ENCODE data around the gene OXER1. TPM values are rescaled to one million over a fixed set of nuclear protein-coding genes. Genes with fewer than 3 reads are reported as not detected.

OXER1 gene
- total RNA-seq, 4 donors from 2014 or later, result 0.56 TPM; not detected in 3

GRCh38 chr2:42757981-42758740 is 5.8 kb downstream of the OXER1 start:
- Histone ChIP-seq H3K9me3 (no peaks in the 10 kb centered on the region), H3K36me3 (no peaks in the 10 kb centered on the region), H3K4me1 (peaks cover 27% of the 10 kb centered on the region in 2 donors), H3K27ac (no peak overlapping the region), H3K27me3 (no peaks in the 10 kb centered on the region), H3K4me3 (no peak overlapping the region)
- ATAC-seq (no peak), DNase-seq (no peak)
- TF ChIP-seq CTCF (IDR thresholded peaks at IDR 0.05 in 4 of 5, conservative IDR thresholded peaks at IDR 0.05 in 1 of 5) (no peak), POLR2A (IDR thresholded peaks at IDR 0.05) (no peak)
- intact Hi-C loops (cut with DNase I; ENCODE audit: low total_unique reads) (loop anchor here (10.0 kb wide), 1 partner anchor 683 kb away; no protein-coding TSS in a partner anchor), in situ Hi-C loops (cut with MboI; ENCODE audit: low sequenced_read_pairs in 4 of 4) (no loop called here)

- intact Hi-C loops (cut with DNase I; ENCODE audit: low total_unique reads), result loop anchor here (10.0 kb wide), 1 partner anchor 682 kb away; no protein-coding TSS in a partner anchor
- no peaks in the 10 kb centered on the region for H3K9me3 ChIP-seq
- TF ChIP-seq POLR2A (IDR thresholded peaks at IDR 0.05) (no peak), CTCF (IDR thresholded peaks at IDR 0.05 in 4 of 5, conservative IDR thresholded peaks at IDR 0.05 in 1 of 5) (no peak)
- in situ Hi-C loops (cut with MboI; ENCODE audit: low sequenced_read_pairs in 4 of 4), result no loop called here
- no peaks in the 10 kb centered on the region for H3K27me3 ChIP-seq
- DNase-seq (no peak), ATAC-seq (no peak)
- H3K36me3 ChIP-seq, result no peaks in the 10 kb centered on the region
- H3K4me3 ChIP-seq, result no peak overlapping the region
- peaks cover 30 to 32% of the 10 kb centered on the region in 2 donors for H3K4me1 ChIP-seq
- H3K27ac ChIP-seq, result no peak overlapping the region
These were observed 6.9 kb downstream of the OXER1 start for GRCh38 chr2:42756966-42757513.

- Histone ChIP-seq H3K36me3 (no peaks in the 10 kb centered on the region), H3K27me3 (no peaks in the 10 kb centered on the region), H3K9me3 (no peaks in the 10 kb centered on the region), H3K4me3 (no peak overlapping the region), H3K27ac (peak overlapping the region in 2 of 4 donors; percentile 88 to 93), H3K4me1 (peaks cover 30 to 32% of the 10 kb centered on the region in 2 donors)
- no peak for ATAC-seq
- intact Hi-C loops (cut with DNase I; ENCODE audit: low total_unique reads), result loop anchor here (10.0 kb wide), 1 partner anchor 681 kb away; no protein-coding TSS in a partner anchor
- in situ Hi-C loops (cut with MboI; ENCODE audit: low sequenced_read_pairs in 4 of 4), result no loop called here
- no peak for DNase-seq
- TF ChIP-seq CTCF (IDR thresholded peaks at IDR 0.05 in 4 of 5, conservative IDR thresholded peaks at IDR 0.05 in 1 of 5) (no peak), POLR2A (IDR thresholded peaks at IDR 0.05) (no peak)
These were observed 7.7 kb downstream of the OXER1 start for GRCh38 chr2:42756150-42756775.

- Histone ChIP-seq H3K27me3 (no peaks in the 10 kb centered on the region), H3K4me3 (no peak overlapping the region), H3K9me3 (no peaks in the 10 kb centered on the region), H3K27ac (peak overlapping the region; percentile 88 to 93 (median 91)), H3K36me3 (no peaks in the 10 kb centered on the region), H3K4me1 (peaks cover 30 to 32% of the 10 kb centered on the region in 2 donors)
- no peak for TF ChIP-seq CTCF (IDR thresholded peaks at IDR 0.05 in 4 of 5, conservative IDR thresholded peaks at IDR 0.05 in 1 of 5)
- no peak for TF ChIP-seq POLR2A (IDR thresholded peaks at IDR 0.05)
- no peak for DNase-seq
- intact Hi-C loops (cut with DNase I; ENCODE audit: low total_unique reads), result loop anchor here (10.0 kb wide), 1 partner anchor 681 kb away; no protein-coding TSS in a partner anchor
- in situ Hi-C loops (cut with MboI; ENCODE audit: low sequenced_read_pairs in 4 of 4), result no loop called here
- ATAC-seq, result no peak
These were observed 8.6 kb downstream of the OXER1 start for GRCh38 chr2:42755191-42755880.
